HG03378 (cell line): ENCODE data around the gene ERP44.
"Not testable (repeated sequence)": the region's sequence is repeated elsewhere in the genome, so short reads cannot be mapped to it uniquely, and the experiment has no call there.

Source experiments
- ATAC-seq: cut with Tn5 transposase; IDR thresholded peaks from one replicate; pipeline ENCODE4 v1.9.1; 2021; ENCODE audit warnings: mild to moderate bottlenecking, moderate library complexity; ENCODE audit not compliant: unreplicated experiment

Gene ERP44

DNA sequence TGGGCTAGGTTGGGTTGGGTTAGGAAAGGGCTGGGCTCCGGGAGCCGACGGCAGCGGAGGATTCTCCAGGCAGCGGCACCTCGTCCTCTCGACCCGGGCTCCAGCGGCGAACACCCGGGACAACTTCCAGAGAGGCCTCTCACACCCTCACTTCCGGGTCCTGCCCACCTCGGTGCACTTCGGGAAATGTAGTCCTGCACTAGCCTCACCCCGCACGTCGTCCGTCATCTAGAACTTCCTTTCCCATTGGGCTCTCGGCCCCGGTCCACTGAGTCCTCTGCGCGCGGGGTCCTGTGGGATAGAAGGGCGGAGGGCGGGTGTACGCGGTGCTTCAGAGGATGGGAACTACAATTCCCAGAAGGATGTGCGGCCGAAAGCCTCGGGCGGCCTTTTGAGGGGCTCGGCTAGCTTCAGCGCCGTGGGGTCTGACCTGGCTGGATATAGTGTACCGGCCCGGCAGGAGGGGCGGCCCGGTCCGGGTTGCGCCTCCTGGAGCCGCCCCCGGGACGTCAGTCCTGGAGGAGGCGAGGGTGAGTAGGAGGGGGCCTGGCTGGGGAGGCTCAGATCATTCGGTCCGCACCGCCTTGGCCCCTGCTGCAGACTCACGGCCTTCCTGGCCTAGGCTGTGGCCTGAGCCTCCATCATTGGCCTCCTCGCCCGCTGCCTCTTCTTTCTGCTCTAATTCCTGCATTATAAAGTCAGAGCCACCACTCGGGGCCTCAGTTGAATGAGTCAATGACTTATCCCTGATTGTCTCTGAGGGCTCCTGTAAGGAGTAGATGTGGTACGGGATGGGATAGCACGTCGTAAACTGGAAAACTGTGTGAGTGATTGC, at the start of gene ERP44, which contains the start of gene INVS:
Gene ERP44, minus strand, starts transcription at position 114 of the 835 bp plus-strand sequence. CDS start 160 bp downstream, outside the sequence.
Gene INVS, plus strand, starts transcription at position 357 of the 835 bp plus-strand sequence. CDS start 5,279 bp downstream, outside the sequence.
- ATAC-seq: peak; percentile 96

DNA sequence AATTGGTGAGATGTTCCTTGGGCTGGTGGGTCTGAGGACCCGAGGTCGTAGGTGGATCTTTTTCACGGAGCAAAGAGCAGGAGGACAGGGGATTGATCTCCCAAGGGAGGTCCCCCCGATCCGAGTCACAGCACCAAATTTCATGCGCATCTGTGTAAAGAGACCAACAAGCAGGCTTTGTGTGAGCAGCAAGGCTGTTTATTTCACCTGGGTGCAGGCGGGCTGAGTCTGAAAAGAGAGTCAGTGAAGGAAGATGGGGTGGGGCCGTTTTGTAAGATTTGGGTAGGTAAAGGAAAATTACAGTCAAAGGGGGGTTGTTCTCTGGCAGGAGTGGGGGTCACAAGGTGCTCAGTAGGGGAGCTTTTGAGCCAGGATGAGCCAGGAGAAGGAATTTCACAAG, 47.2 kb upstream of the ERP44 start:
- not testable (repeated sequence) for ATAC-seq

DNA sequence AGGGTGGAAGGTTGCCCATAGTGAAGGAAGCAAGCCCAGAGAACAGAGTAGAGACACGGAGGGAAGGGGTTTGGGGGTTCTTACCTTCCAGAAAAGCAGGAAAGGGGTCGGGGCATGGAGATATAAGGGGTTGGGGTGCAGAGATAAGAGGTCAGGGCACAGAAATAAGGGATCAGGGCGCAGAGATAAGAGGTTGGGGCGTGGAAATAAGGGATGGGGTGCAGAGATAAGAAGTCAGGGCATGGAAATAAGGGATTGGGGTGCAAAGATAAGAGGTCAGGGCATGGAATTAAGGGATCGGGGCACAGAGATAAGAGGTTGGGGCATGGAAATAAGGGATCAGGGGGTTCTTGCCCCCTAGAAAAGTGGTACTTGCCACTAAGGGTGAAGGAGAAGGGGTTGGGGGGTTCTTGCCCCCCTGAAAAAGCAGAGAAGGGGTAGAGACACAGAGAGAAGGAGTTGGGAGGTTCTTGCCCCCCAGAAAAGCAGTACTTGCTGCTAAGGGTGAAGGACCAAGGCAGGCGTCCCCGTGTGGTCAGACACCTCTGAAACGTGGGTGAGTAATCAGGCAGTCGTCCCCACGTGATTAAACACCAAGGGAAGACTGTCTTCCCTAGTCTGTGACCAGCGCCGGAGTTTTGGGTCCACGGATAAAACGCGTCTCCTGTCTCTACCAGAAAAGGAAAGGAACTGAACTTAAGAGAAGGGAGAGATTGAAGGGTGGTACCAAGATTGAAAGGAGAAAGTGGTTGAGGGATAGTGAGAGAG, 46.6 kb upstream of the ERP44 start:
- not testable (repeated sequence) for ATAC-seq

DNA sequence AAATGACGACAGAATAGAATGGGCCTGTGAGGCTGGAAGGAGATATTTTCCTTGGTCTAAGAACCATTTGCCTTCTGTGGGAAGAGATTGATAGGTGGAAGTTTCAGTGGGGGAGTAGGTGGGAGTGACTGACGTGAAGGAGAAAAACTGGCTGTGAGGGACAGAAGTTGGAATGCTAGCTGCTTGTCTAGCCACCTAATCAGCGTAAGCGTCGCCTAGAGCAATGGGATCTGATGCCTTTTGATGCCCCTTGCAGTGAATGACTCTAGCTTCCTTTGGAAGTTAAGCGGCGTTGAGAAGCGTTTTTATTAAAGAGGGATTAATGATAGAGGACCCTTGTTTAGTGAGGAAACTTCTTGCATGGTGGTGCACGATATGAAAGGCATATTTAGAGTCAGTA, 43.1 kb upstream of the ERP44 start:
- ATAC-seq: not testable (repeated sequence)

DNA sequence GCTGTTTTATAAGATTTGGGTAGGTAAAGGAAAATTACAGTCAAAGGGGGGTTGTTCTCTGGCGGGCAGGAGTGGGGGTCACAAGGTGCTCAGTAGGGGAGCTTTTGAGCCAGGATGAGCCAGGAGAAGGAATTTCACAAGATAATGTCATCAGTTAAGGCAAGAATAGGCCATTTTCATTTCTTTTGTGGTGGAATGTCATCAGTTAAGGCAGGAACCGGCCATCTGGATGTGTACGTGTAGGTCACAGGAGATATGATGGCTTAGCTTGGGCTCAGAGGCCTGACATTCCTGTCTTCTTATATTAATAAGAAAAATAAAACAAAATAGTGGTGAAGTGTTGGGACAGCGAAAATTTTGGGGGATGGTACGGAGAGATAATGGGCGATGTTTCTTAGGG, 41.5 kb upstream of the ERP44 start:
- not testable (repeated sequence) for ATAC-seq

DNA sequence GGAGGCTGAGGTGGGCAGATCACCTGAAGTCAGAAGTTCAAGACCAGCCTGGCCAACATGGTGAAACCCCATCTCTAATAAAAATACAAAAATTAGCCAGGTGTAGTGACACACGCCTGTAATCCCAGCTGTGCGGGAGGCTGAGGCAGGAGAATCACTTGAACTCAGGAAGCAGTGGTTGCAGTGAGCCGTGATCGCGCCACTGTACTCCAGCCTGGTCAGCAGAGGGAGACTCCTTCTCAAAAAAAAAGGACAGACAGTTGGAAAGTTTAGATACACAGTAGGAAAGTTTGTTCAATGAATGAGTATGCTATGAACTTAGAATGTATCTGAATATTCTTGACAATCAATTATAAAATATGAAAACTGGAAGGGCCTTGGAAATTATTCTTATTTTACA, 38.0 kb upstream of the ERP44 start:
- ATAC-seq: not testable (repeated sequence)

DNA sequence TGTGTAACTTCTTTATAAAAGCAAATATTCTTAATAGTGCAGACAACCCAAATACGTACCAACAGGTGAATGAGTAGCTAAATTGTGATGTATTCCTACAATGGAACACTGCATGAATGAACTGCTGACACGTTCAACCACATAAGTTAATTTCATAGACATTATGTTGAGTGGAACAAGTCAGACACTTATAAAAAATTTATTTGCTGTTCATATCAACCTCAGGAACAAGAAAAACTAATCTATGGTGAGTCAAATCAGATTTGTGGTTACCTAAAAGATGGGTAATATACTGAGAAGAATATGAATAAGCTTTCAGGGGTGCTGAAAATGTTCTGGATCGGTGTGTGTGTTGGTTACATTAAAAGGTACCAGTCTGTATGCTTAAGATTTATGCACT, 35.9 kb upstream of the ERP44 start:
- ATAC-seq: no peak

DNA sequence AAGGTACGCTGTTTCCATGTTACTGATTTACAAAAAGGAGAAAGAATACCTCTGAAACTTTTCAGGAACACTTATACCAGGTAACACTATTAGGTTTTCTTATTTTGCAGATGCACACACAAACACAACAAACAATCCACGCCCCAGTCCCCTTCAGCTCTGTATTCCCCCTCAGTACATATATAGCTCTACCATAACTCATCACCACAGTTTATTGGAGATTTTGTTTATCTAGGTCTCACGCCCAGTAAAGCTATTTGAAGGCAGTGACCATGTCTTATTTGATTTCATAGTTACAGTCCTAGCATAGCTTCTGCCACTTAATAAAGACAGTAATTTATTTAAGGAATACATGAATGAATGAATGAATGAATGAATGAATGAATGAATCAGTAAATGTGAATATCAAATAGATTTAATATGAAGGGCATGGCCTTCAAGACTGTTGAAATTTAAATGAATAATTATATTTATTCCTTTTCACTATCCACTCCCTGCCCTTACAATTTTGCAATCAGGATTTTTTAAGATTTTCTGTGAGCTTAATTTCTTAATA, 33.2 kb upstream of the ERP44 start:
- no peak for ATAC-seq

DNA sequence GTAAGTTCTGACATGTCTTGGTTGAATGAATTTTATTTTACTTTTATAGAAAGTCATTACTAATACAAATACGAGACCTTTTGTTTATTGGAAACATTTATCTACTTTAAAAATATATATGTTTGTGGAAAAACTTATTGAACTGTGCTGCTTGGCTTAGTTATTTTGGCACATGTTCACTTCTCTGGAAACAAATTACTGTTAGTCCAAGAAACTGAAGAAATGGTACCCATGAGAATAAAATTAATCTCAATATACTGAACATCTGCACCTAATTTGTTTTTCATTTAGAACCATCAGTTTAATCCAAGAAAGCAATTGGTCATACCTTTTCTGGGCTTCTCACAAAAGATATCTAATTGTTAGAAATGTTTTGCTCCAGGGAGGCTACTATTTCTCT, 32.4 kb upstream of the ERP44 start:
- no peak for ATAC-seq

DNA sequence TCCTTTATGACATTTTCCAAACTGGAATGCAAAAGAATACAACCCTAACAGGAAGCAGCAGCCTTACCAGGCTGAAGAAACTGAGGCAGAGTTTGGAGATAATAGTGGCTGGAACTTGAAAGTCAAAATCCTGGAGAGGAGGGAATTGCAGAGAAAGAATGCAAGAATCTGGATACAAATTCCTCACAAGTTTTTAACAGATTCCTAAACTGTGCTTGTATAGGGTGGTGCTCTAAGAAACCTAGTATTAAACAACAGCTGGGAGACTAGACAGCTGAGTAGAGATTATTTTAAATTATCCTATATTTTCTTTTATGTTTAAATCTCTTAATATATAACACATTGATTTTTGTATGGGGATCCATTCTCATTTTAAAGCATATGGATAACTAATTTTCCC, 31.0 kb upstream of the ERP44 start:
- ATAC-seq: no peak

DNA sequence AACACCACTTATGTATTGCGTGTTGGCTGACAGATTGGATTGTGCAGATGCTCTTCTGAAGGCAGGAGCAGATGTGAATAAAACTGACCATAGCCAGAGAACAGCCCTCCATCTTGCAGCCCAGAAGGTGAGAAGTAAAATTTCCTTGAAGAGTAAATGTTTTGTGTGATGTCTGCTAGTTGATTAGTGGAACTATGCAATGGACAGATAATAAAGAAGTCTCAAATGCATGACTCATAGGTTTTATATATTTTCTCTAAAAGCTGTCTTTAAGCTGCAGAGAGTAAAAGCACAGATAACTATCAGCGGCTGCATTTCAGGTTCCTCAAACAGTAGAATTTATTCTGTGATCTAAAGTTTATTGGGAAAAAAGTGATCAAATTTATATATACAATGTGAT, 27.6 kb upstream of the ERP44 start:
- no peak for ATAC-seq

DNA sequence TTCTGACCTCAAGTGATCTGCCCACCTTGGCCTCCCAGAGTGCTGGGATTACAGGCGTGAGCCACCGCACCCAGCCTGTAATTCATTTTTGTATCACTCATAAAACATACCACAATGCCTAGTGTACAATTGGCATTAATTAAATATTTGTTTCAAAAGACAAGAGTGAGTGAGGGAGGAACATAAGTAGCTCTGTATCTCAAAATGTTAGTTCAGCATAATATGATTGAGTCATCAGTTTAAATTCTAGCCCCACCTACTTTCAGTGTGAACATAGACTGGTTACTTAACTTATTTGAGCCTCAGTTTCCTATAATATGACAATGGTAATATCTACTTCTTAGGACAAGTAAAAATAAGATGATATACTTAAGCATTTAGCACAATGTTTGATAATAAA, 27.1 kb upstream of the ERP44 start:
- no peak for ATAC-seq

DNA sequence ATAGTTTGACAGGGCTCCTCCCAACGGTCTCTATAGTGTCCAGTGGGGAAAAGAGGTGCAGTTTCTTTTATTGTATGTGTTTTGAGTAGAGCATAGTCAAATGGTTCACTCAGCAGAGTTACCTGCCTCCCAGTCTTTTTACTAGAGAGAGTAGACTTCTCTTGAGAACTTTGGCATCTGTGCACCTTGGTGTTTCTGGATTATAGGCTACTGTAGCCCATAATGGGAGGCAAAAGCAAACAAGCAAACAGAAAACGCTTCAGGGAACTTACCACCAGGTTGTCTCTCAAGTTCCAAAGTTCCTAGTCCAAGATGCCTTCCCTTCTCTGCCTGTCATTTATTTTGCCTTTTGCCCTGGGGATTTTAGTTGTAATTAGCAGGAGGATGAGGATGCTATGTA, 26.4 kb upstream of the ERP44 start:
- ATAC-seq: no peak

DNA sequence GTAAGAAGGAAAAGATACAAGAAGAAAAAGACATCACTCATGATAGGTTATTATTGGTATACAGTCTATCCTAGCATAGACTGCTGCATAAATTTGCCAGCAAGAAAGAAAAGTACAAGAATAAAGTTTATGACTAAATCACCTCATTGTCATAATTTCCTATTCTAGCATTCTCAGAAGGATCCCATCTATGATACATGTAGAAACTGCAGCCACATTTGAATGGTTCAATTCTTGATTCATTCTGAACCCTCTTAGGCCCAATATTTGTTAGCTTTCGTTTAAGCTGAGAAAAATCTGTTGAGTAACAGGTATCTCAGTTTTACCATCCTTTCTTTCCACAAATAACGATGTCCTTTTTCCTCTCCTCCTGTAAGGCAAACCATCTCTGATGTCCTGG, 21.5 kb upstream of the ERP44 start:
- ATAC-seq: no peak

DNA sequence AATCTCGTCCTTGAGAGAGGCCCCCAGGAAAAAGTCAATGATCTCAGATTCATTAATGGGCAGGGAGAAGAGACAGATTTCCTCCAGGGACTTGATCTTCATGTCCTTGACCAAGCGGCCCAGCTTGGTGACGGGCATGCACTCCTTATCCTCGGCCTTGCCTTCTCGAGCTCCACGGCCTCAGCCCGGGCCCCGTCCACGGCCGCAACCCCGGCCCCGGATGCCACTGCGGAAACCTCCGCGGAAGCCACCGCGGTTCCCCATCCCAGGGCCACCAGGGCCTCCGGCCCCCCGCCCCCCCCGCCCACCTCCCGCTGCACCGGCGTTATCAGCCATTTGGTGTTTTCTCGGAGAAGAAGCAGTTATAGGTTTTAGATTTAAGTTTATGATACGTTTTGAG, 18.5 kb upstream of the ERP44 start:
- no peak for ATAC-seq

DNA sequence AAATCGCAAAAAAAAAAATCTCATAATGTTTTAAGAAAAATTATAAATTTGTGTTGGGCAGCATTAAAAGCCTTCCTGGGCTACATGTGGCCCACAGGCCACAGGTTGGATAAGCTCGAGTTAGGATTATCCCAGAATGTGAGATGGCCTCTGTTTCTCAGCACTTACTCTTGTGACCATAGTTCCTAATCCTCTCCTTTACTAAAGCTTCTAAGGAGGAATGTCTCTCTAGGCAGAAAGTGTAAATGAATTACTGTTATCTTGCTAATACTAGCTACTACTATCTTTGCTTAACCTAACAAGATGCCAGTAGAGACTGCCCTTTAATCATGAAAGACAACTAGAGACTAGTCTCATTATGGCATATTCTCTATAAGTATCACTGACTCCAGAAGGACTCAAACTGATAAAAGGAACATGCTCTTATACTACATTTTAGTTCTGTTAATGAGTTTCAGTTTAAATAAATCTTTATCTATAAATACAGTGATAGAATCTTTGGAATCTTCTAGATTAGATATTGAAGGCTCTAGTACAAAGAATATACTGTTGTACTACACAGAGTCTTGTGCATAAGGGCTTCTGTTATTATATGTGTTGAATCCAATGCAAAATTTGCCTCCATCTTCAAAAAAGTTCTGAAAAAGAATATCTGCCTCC, 14.0 kb upstream of the ERP44 start:
- no peak for ATAC-seq

DNA sequence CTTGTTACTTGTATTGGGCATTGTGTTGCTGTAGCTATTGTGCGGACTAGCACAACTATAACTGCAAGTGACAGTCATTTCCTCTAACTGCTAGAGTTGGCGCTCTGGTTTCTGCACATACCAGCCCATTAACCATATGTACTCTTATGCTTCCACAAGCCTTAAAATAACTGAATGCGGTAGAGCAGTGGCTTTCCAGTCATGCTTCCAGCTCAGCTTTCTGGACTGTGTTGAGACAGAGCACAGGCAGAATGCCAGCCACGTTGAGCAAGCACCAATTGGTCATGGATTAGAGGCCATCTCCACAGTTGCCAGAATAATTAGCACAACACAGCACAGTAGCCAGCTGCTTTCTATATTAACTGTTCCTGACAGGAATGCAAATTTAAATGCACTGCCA, 12.4 kb upstream of the ERP44 start:
- ATAC-seq: no peak

DNA sequence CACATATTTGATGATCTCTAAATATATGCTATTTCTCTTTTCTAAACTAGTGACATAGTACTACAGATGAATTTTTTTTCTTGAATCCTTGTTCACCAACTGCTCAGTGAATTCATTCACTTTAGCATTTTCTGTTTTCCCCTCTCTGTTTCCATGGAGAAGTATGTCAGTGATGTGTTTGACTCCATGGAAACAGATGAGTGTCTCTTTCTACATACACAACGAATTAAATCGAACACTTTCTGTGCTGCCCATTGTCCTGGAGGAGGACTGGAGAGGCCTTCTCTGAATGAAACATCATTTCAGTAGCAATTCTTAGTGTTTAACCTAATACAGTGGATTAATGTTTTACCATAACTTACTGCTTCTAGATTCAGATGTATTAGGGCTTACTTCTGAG, 9.8 kb upstream of the ERP44 start:
- no peak for ATAC-seq

DNA sequence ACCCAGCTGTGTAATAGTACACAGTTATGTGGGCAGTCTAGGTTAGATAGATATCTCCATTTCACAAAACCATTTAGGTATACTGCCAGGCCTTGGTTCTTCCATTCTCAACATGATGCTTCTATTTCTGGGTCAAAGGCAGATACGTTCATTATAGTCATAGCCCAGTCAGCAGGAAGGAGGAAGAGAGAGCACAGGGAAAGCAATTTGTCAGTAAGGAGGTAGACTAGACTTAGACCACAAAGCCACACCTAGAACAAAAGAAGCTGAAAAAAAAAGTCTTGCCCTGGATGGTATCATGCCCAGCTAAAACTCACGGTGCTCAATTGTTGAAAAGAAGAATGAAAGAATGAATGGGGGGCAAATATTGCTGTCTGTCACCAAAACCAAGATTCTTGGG, 7.8 kb upstream of the ERP44 start:
- no peak for ATAC-seq

DNA sequence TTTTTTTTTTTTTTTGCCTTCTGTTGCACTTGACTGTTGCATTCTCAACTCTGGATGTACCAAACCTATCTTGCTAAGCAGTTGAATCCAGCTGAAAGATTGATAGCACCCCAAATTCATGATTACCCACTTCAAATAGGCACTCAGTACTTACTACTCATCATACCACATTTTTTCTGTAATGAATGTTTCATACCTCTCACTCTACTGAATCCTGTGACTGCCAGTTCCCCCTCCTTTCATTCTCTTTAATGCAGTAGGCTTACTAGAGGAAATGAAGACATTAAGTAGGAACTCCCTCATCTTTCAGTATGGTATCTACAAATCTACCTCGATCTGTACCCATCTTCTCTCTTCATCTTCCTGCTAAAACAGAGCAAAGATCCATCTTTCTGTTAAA, 7.1 kb upstream of the ERP44 start:
- ATAC-seq: no peak

DNA sequence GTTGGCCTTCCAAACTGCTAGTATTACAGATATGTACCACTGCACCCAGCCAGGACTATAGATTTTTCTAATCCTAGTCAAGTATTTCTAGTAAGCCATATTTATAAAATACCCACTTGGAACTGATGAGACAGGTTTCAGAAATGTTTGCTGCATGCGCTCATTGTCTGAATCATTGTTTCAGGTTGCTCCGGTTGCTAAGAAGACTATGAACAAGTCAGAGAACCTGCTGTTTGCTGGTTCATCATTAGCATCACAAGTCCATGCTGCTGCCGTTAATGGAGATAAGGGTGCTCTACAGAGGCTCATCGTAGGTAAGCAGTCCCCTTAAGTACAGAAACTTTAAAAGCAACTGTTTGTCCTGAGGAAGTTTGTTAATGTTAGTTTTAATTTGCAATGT, 5.5 kb upstream of the ERP44 start:
- no peak for ATAC-seq
